Progenitor cell of endocrine pancreas (in vitro differentiated cells): ENCODE data around the gene TTF1. TPM values are rescaled to one million over a fixed set of nuclear protein-coding genes. Genes with fewer than 3 reads are reported as not detected.

Source experiments
- DNase-seq: peaks from one replicate; pipeline ENCODE4 v3.0.0; 2021; ENCODE audit warnings: low spot score; ENCODE audit not compliant: unreplicated experiment
- H3K27ac Mint-ChIP-seq: 2 replicates; pipeline ENCODE4 v1.8.0; 2021; ENCODE audit warnings: mild to moderate bottlenecking, moderate library complexity, mixed read lengths
- H3K27me3 Mint-ChIP-seq: 2 replicates; pipeline ENCODE4 v1.8.0; 2021; ENCODE audit warnings: mixed read lengths
- H3K36me3 Mint-ChIP-seq: 2 replicates; pipeline ENCODE4 v1.8.0; 2022; ENCODE audit warnings: mixed read lengths; ENCODE audit not compliant: insufficient read depth
- H3K4me1 Mint-ChIP-seq: 2 replicates; pipeline ENCODE4 v1.8.0; 2021; ENCODE audit warnings: low read depth, mixed read lengths
- H3K4me3 Mint-ChIP-seq: 2 replicates; pipeline ENCODE4 v1.8.0; 2021; ENCODE audit warnings: low read depth, mild to moderate bottlenecking, moderate library complexity, mixed read lengths
- H3K9me3 Mint-ChIP-seq: 2 replicates; pipeline ENCODE4 v1.8.0; 2021; ENCODE audit warnings: low read depth, mixed read lengths
- CTCF ChIP-seq: fragments of 200-600 bp; sonication (generic); IDR thresholded peaks from one replicate; pipeline ENCODE4 v1.5.0; 2021; ENCODE audit warnings: antibody characterized with exemption, mild to moderate bottlenecking; ENCODE audit not compliant: unreplicated experiment
- total RNA-seq: library from RNA; stranded (reverse); gene quantifications from 2 replicates; pipeline ENCODE4 v1.2.1, GENCODE V29; 2021

TTF1 gene
- total RNA-seq, 1 donor from 2014 or later, result 18.5 TPM

DNA sequence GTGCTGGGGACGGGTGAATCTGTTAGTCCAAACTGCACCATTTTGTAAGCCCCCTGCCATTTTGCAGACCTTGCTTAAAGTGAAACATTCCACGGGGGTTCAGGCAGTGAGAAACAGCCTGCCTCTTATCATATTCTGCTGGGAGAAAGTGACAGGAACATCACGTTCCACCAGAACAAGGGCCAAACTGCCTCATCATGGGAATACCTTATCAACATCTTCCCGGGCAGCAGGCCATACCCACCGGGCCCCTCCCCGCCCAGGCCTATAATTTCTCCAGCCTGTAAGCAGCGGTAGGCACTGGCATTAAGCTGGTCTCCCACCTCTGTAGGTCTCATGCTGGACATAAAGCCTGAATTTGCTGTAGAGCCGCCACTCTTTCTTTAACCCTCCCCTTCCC is 1.9 kb upstream of the TTF1 start:
- Mint-ChIP-seq H3K4me1 (peaks cover 19% of the 10 kb centered on the region), H3K36me3 (no peaks in the 10 kb centered on the region), H3K4me3 (no peak overlapping the region), H3K9me3 (no peaks in the 10 kb centered on the region), H3K27me3 (peaks cover 31% of the 10 kb centered on the region), H3K27ac (no peak overlapping the region)
- DNase-seq, result no peak
- no peak for TF ChIP-seq CTCF

DNA sequence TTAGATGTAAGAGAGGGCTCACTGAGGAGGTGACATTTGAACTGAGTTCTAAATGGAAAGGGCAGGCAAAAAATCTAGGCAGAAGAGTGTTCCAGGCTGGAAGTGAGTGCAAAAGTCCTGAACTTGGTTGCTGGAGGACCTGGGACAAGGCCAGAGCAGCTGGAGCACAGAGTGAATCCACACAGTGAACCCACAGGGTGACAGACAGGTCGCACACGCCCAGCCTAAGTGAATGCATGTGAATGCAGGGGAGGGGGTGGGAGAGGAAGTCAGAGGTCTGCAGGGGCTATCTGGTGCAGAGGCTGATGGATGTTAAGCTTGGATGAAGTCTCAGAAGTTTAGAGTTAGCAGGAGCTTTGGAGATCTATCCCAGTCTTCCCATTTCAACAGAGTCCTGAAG is 556 bp upstream of the TTF1 start:
- Mint-ChIP-seq H3K4me1 (peaks cover 19% of the 10 kb centered on the region), H3K27me3 (peaks cover 23% of the 10 kb centered on the region), H3K4me3 (peak overlapping the region; percentile 86), H3K27ac (peak overlapping the region; percentile 89), H3K9me3 (no peaks in the 10 kb centered on the region), H3K36me3 (peaks cover 3% of the 10 kb centered on the region)
- no peak for TF ChIP-seq CTCF
- DNase-seq, result no peak

DNA sequence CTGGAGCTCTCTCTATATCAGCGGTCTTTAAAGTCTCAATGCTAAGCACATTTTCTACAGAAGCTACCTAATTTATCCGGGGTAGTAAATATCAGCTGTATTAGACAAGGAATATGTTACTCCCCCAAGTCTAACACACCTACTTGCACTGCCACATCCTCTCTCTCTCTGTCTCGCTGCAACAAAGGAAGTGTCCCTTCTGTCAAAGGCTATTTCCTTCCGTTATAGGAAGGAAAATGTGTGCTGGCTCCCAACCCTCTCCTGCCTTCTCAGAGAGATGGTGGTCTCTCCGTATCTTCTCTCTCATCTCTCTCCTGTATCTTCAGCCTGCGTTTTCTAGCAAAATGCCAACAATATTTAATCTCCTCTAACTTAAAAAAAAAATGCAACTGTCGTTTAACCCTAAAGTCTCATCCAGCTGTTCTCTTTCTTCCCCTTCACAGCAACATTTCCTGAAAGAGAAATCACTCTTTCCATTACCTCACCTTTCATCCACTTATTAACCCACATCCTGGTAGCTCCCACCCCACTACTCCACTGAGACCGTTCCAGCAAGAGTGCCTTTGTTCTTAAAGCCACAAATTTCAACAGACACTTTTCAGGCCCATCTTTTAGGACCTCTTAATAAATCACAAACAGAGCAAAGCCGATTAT is 2.3 kb downstream of the TTF1 start:
- Mint-ChIP-seq H3K4me1 (peaks cover 12% of the 10 kb centered on the region), H3K4me3 (peak overlapping the region; percentile 25), H3K27me3 (peaks cover 7% of the 10 kb centered on the region), H3K9me3 (no peaks in the 10 kb centered on the region), H3K27ac (peak overlapping the region; percentile 8), H3K36me3 (peaks cover 13% of the 10 kb centered on the region)
- TF ChIP-seq CTCF, result no peak
- no peak for DNase-seq

GRCh38 chr9:132401824-132402223 is 4.8 kb downstream of the TTF1 start:
- Mint-ChIP-seq H3K4me1 (peaks cover 10% of the 10 kb centered on the region), H3K36me3 (peaks cover 24% of the 10 kb centered on the region), H3K27ac (peak overlapping the region; percentile 54), H3K27me3 (no peaks in the 10 kb centered on the region), H3K4me3 (no peak overlapping the region), H3K9me3 (no peaks in the 10 kb centered on the region)
- no peak for DNase-seq
- no peak for TF ChIP-seq CTCF

GRCh38 chr9:132395560-132395959 is 11.1 kb downstream of the TTF1 start:
- peaks cover 35% of the 10 kb centered on the region for H3K36me3 Mint-ChIP-seq

More at GRCh38 chr9:132395560-132395959, 11.1 kb downstream of the TTF1 start:
- H3K4me3 Mint-ChIP-seq, result no peak overlapping the region
- H3K4me1 Mint-ChIP-seq, result no peaks in the 10 kb centered on the region
- no peak for TF ChIP-seq CTCF
- H3K27ac Mint-ChIP-seq, result no peak overlapping the region
- H3K27me3 Mint-ChIP-seq, result no peaks in the 10 kb centered on the region
- no peak for DNase-seq
- no peaks in the 10 kb centered on the region for H3K9me3 Mint-ChIP-seq
